ENCODE results near the gene GGTLC1. TPM values are rescaled to one million over a fixed set of nuclear protein-coding genes. Genes with fewer than 3 reads are reported as not detected.

The GGTLC1 gene
- total RNA-seq (2021) (not detected in 2 replicates), Bru-seq, nascent RNA (not detected), BruChase-seq, experiment 1, labeled RNA remaining after a 2-hour chase (not detected), BruChase-seq, experiment 2, labeled RNA remaining after a 6-hour chase (not detected)
- long read RNA-seq: 0 reads

GRCh38 chr20:23988561-23988960 is at the start of gene GGTLC1:
TSS of gene GGTLC1 (minus strand) at chr20:23988779. CDS start at chr20:23986611, 2,168 bp downstream.
- H3K4me3 ChIP-seq (ENCODE audit: low read depth, low read length, poor library complexity, severe bottlenecking): no peak within 1 kb of the TSS
- intact Hi-C loops (cut with micrococcal nuclease; ENCODE audit: unreplicated experiment): loop anchor here (10.0 kb wide), 1 partner anchor 324 kb away; no protein-coding TSS in a partner anchor
- no TSS peak for BruUV-seq (replicated peaks)
- no peak within 1 kb of the TSS for H3K27ac ChIP-seq (ENCODE audit: low read depth, low read length, poor library complexity, severe bottlenecking)
- no peak for TF ChIP-seq EZH2 (IDR thresholded peaks at IDR 0.05; ENCODE audit: borderline replicate concordance, low read depth, low read length, poor library complexity, severe bottlenecking)
- TF ChIP-seq CTCF (conservative IDR thresholded peaks at IDR 0.05; ENCODE audit: low read depth, low read length): no peak
- H3K36me3 ChIP-seq (ENCODE audit: insufficient read depth, low read length, poor library complexity, severe bottlenecking): no peaks in the 10 kb centered on the region
- CTCF ChIA-PET: interaction anchor here (0.7 kb wide), 1 partner anchor 38 kb away, joined by 3 read pairs; no protein-coding TSS in a partner anchor
- no peak for DNase-seq (ENCODE audit: low spot score)
- no peaks in the 10 kb centered on the region for H3K4me1 ChIP-seq (ENCODE audit: insufficient read depth, low read length, poor library complexity, severe bottlenecking)
- POLR2A ChIA-PET (ENCODE audit: low non-redundant PET): no interaction called here
- no peaks in the 10 kb centered on the region for H3K9me3 ChIP-seq (ENCODE audit: low read depth, low read length, poor library complexity, severe bottlenecking)
- no peaks in the 10 kb centered on the region for H3K27me3 ChIP-seq (replicated peaks; ENCODE audit: insufficient read depth, low read depth, low read length, poor library complexity)

- POLR2A ChIA-PET (ENCODE audit: low non-redundant PET): no interaction called here
These were observed 46.2 kb upstream of the GGTLC1 start for GRCh38 chr20:24034820-24035219.

GRCh38 chr20:24033565-24033964 is 45.0 kb upstream of the GGTLC1 start:
- no peaks in the 10 kb centered on the region for H3K9me3 ChIP-seq (ENCODE audit: low read depth, low read length, poor library complexity, severe bottlenecking)
- ChIA-PET POLR2A (ENCODE audit: low non-redundant PET) (no interaction called here), CTCF (no interaction called here)
- TF ChIP-seq CTCF (conservative IDR thresholded peaks at IDR 0.05; ENCODE audit: low read depth, low read length) (no peak), EZH2 (IDR thresholded peaks at IDR 0.05; ENCODE audit: borderline replicate concordance, low read depth, low read length, poor library complexity, severe bottlenecking) (no peak)
- H3K27me3 ChIP-seq (replicated peaks; ENCODE audit: insufficient read depth, low read depth, low read length, poor library complexity): no peaks in the 10 kb centered on the region
- H3K36me3 ChIP-seq (ENCODE audit: insufficient read depth, low read length, poor library complexity, severe bottlenecking): no peaks in the 10 kb centered on the region
- no peak for DNase-seq (ENCODE audit: low spot score)
- no peak overlapping the region for H3K4me3 ChIP-seq (ENCODE audit: low read depth, low read length, poor library complexity, severe bottlenecking)
- no peaks in the 10 kb centered on the region for H3K4me1 ChIP-seq (ENCODE audit: insufficient read depth, low read length, poor library complexity, severe bottlenecking)
- intact Hi-C loops (cut with micrococcal nuclease; ENCODE audit: unreplicated experiment): loop anchor here (10.0 kb wide), 1 partner anchor 881 kb away; no protein-coding TSS in a partner anchor
- no peak overlapping the region for H3K27ac ChIP-seq (ENCODE audit: low read depth, low read length, poor library complexity, severe bottlenecking)
- BruUV-seq (replicated peaks): no TSS peak

More at GRCh38 chr20:24034820-24035219, 46.2 kb upstream of the GGTLC1 start:
- H3K4me1 ChIP-seq (ENCODE audit: insufficient read depth, low read length, poor library complexity, severe bottlenecking): no peaks in the 10 kb centered on the region
- no peaks in the 10 kb centered on the region for H3K9me3 ChIP-seq (ENCODE audit: low read depth, low read length, poor library complexity, severe bottlenecking)
- H3K27ac ChIP-seq (ENCODE audit: low read depth, low read length, poor library complexity, severe bottlenecking): no peak overlapping the region
- no TSS peak for BruUV-seq (replicated peaks)
- DNase-seq (ENCODE audit: low spot score): no peak
- TF ChIP-seq CTCF (conservative IDR thresholded peaks at IDR 0.05; ENCODE audit: low read depth, low read length): no peak
- no peak for TF ChIP-seq EZH2 (IDR thresholded peaks at IDR 0.05; ENCODE audit: borderline replicate concordance, low read depth, low read length, poor library complexity, severe bottlenecking)
- no peak overlapping the region for H3K4me3 ChIP-seq (ENCODE audit: low read depth, low read length, poor library complexity, severe bottlenecking)
- CTCF ChIA-PET: no interaction called here
- intact Hi-C loops (cut with micrococcal nuclease; ENCODE audit: unreplicated experiment): loop anchor here (10.0 kb wide), 1 partner anchor 880 kb away; no protein-coding TSS in a partner anchor
- H3K27me3 ChIP-seq (replicated peaks; ENCODE audit: insufficient read depth, low read depth, low read length, poor library complexity): no peaks in the 10 kb centered on the region
- H3K36me3 ChIP-seq (ENCODE audit: insufficient read depth, low read length, poor library complexity, severe bottlenecking): no peaks in the 10 kb centered on the region
